Peyer's patch (tissue), 4 donors: ENCODE measurements around the gene RNF225.

Source experiments
- POLR2A ChIP-seq, 2 donors: fragments of 450-650 bp; IDR thresholded peaks; one replicate each; pipeline ENCODE4 v1.5.1; 2017; ENCODE audit warnings: antibody characterized with exemption in 2 of 2, mild to moderate bottlenecking in 2 of 2, moderate library complexity in 2 of 2
- TF ChIP-seq, protein P1 (sequence below), 6 experiments: fragments of 450-650 bp in 4 of 6; fragments of 200-600 bp in 2 of 6; sonication (generic) in 1 of 6; IDR thresholded peaks; one replicate each; pipeline ENCODE4 v1.5.1; 2017 to 2019; ENCODE audit warnings: antibody characterized with exemption in 6 of 6, mild to moderate bottlenecking in 3 of 6, moderate library complexity in 1 of 6

DNA sequence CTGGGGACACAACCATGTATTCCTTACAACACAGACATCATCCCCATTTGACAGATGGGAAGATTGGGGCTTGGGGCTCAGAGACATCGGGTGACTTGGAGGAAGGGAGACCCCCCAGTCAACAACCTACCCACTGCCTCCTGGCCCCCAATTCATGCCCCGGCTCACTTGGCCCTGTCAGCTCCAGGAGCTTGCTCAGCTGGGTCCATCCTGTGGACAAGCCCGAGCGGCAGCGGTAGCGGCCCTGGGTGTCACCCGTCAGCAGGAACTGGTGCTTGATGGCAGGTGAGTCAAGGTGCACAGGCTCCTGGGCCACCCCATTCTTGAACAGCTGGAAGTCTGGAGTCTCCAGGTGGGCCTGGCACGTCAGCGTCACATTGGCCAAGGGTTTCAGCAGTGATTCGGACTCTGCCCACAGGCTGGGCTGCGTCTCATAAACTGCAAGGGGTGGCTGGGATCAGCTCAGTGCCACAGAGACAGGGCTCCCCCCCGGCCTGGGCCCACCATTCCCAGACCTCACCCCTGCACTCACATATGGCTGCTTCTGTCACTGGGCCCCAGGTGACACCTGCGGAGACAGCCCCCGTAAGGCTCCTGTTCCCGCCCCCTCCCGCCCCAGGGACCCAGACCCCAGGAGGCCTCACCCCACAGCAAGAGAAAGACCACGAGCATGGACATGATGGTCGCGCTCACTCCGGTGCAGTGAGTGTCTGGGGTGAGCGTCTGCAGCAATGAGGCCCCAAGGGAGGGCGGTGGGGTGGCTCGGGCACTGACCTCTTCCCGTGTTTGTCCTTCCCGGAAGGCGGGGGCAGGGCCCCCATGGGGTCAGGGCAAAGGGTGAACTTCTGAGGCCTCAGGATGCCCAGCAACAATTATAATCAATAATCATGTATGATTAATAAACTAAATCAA is 42.4 kb upstream of the RNF225 start, which contains the start of gene A1BG:
- TF ChIP-seq, protein P1, sequence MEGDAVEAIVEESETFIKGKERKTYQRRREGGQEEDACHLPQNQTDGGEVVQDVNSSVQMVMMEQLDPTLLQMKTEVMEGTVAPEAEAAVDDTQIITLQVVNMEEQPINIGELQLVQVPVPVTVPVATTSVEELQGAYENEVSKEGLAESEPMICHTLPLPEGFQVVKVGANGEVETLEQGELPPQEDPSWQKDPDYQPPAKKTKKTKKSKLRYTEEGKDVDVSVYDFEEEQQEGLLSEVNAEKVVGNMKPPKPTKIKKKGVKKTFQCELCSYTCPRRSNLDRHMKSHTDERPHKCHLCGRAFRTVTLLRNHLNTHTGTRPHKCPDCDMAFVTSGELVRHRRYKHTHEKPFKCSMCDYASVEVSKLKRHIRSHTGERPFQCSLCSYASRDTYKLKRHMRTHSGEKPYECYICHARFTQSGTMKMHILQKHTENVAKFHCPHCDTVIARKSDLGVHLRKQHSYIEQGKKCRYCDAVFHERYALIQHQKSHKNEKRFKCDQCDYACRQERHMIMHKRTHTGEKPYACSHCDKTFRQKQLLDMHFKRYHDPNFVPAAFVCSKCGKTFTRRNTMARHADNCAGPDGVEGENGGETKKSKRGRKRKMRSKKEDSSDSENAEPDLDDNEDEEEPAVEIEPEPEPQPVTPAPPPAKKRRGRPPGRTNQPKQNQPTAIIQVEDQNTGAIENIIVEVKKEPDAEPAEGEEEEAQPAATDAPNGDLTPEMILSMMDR (IDR thresholded peaks at IDR 0.05): no peak
- no peak for TF ChIP-seq POLR2A (IDR thresholded peaks at IDR 0.05)
